Muscle layer of duodenum (tissue), 2 donors: ENCODE measurements around the gene BSG.

Experiments used
- H3K27ac ChIP-seq: one replicate; pipeline ENCODE4 v1.7.0; 2013; ENCODE audit warnings: mild to moderate bottlenecking, low read length
- H3K27me3 ChIP-seq: one replicate; pipeline ENCODE4 v1.7.0; 2013; ENCODE audit warnings: low read depth, mild to moderate bottlenecking, control low read depth, low read length
- H3K36me3 ChIP-seq, 2 donors: one replicate each; pipeline ENCODE4 v1.7.0; 2013; ENCODE audit warnings: low read length in 2 of 2, control low read depth in 1 of 2, mild to moderate bottlenecking in 1 of 2; ENCODE audit not compliant: insufficient read depth in 2 of 2, control insufficient read depth in 1 of 2
- H3K4me1 ChIP-seq, 2 donors: one replicate each; pipeline ENCODE4 v1.7.0; 2013; ENCODE audit warnings: low read length in 2 of 2, mild to moderate bottlenecking in 2 of 2, control low read depth in 1 of 2, moderate library complexity in 1 of 2; ENCODE audit not compliant: insufficient read depth in 2 of 2, control insufficient read depth in 1 of 2
- H3K4me3 ChIP-seq, 2 donors: one replicate each; pipeline ENCODE4 v1.7.0; 2013; ENCODE audit warnings: low read length in 2 of 2, low read depth in 1 of 2, mild to moderate bottlenecking in 1 of 2
- H3K9me3 ChIP-seq, 2 donors: one replicate each; pipeline ENCODE4 v1.7.0; 2013; ENCODE audit warnings: low read length in 2 of 2, control low read depth in 1 of 2, mild to moderate bottlenecking in 1 of 2; ENCODE audit not compliant: control insufficient read depth in 1 of 2
- donor health status: healthy.

Gene BSG

GRCh38 chr19:566403-566802 is 6.0 kb upstream of the BSG start:
- Histone ChIP-seq H3K27ac (peak overlapping the region; percentile 45), H3K4me3 (no peak overlapping the region), H3K9me3 (no peaks in the 10 kb centered on the region), H3K36me3 (no peaks in the 10 kb centered on the region), H3K27me3 (no peaks in the 10 kb centered on the region), H3K4me1 (peaks cover 3 to 4% of the 10 kb centered on the region in 2 donors)

- Histone ChIP-seq H3K36me3 (no peaks in the 10 kb centered on the region), H3K9me3 (no peaks in the 10 kb centered on the region), H3K27ac (peak overlapping the region; percentile 45), H3K27me3 (no peaks in the 10 kb centered on the region), H3K4me3 (no peak overlapping the region), H3K4me1 (peaks cover 3 to 4% of the 10 kb centered on the region in 2 donors)
These were observed 5.6 kb upstream of the BSG start for GRCh38 chr19:566844-567243.

DNA sequence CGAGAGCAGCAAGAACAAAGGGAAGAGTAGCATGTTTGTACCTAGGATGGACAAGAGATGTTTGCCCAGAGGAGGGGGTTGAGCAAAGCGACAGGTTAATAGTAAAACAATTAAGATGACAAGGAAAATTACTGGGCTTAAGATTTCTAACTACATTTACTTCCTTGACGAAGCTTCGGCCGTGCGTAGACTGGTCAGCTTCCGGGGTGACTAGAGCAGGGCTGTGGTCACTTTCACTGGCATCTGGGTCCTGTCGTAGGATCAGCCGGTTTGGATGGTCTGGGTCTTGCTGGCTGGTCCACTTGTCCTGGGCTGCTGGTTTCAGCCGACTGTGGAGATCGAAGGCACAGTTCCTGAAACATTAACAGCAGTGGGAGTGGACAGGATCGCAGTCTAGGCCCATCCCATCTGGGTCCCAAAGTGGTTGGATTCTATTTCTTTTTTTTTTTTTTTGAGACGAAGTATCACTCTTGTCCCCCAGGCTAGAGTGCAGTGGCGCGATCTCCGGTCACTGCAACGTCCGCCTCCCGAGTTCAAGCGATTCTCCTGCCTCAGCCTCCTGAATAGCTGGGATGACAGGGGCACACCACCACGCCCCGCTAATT is 5.0 kb upstream of the BSG start:
- Histone ChIP-seq H3K27ac (peak overlapping the region; percentile 45), H3K4me3 (no peak overlapping the region), H3K27me3 (no peaks in the 10 kb centered on the region), H3K9me3 (no peaks in the 10 kb centered on the region), H3K36me3 (no peaks in the 10 kb centered on the region), H3K4me1 (peaks cover 3 to 4% of the 10 kb centered on the region in 2 donors)

DNA sequence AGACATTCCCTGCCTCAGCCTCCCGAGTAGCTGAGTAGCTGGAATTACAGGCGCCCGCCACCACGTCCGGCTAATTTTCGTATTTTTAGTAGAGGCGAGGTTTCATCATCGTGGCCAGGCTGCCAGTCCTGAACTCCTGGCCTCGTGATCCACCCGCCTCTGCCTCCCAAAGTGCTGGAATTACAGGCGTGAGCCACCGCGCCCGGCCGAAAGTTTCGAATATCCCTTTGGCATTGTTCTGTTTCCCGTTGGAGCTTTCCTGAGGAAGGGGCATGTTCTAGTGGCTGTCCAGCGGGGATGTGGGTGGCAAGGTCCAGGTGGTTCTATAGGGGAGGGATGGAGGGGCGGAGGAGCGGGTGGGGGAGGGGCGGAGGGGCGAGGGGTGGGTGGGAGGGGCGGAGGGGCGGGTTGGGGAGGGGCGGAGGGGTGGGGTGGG is 2.1 kb upstream of the BSG start:
- Histone ChIP-seq H3K4me1 (peaks cover 10 to 25% of the 10 kb centered on the region in 2 donors), H3K36me3 (no peaks in the 10 kb centered on the region), H3K4me3 (no peak overlapping the region), H3K27me3 (no peaks in the 10 kb centered on the region), H3K9me3 (no peaks in the 10 kb centered on the region), H3K27ac (no peak overlapping the region)

DNA sequence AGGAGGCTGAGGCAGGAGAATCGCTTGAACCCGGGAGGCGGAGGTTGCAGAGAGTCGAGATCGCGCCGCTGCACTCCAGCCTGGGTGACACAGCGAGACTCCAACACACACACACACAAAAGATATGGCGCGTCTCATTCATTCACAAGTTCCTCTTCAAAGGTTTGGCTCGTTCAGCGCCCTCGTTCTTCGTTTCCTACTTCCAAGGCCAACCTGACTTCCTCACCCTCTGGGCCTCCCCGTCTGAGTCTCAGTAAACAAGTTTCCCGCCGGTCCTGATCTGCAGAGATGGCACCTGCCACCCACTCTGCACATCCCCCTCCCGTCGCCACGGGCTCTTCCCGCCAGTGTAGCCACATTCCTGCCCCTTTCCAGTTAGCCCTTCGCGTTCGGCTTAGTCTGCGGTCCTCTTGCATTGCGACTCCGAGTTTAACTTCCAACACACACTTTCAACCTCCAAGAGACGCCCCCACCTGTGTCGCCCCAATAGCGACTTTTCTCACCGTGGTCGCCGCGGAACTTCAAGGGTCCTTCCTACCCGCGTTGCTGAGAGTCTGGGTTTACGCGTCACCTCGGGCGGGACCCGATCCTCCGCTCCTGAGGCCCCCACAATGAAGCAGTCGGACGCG is 1.3 kb upstream of the BSG start:
- Histone ChIP-seq H3K27ac (peak overlapping the region; percentile 80), H3K36me3 (no peaks in the 10 kb centered on the region), H3K27me3 (no peaks in the 10 kb centered on the region), H3K9me3 (no peaks in the 10 kb centered on the region), H3K4me1 (peaks cover 10 to 30% of the 10 kb centered on the region in 2 donors), H3K4me3 (peak overlapping the region; percentile 60 to 61)

GRCh38 chr19:571566-571974 is 826 bp upstream of the BSG start:
- Histone ChIP-seq H3K27ac (peak overlapping the region; percentile 80), H3K36me3 (no peaks in the 10 kb centered on the region), H3K27me3 (no peaks in the 10 kb centered on the region), H3K4me1 (peaks cover 10 to 33% of the 10 kb centered on the region in 2 donors), H3K9me3 (no peaks in the 10 kb centered on the region), H3K4me3 (peak overlapping the region; percentile 60 to 61)

DNA sequence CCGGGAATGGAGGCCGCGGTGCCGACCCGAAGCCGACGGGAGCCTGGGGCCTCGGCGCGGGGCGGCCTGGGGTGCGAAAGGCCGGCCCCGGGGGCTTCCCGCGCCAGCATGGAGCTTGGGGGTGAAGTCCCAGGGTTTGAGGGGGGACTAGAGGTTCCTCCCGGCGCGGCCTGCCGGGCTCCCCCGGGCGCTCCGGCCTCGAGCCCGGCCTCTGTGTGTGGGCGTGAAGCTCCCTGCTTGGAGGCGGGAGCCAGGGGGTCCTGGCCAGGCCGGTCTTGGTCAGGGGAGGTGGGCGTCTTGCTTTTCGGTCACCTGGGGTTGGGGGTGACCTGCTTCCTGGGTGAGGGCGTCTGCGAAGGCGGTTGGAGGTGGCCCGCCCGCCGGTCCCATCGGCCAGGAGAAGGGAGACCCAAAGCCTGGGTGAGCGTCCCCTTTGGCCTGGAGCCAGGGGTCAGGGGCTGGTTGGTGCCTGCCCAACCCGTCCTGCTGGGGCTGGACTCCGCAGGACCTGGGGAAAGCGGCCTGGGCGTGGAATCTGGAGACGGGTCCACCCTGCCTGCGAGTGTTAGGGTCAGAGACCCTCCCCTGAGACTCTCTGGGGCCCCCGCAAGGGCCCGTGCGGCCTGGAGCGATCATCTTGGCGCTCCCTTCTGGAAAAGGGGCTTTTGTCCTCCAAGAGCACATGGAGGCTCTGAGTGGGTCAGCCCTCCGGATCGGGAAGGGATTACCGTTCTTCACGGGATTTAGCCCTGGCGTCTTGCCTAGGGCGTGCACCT is 535 bp downstream of the BSG start:
- peak overlapping the region; percentile 51 for H3K27ac ChIP-seq
- peaks cover 10 to 33% of the 10 kb centered on the region in 2 donors for H3K4me1 ChIP-seq
- no peaks in the 10 kb centered on the region for H3K9me3 ChIP-seq
- H3K27me3 ChIP-seq: no peaks in the 10 kb centered on the region
- peak overlapping the region; percentile 87 to 96 for H3K4me3 ChIP-seq
- peaks cover 0 to 3% of the 10 kb centered on the region in 2 donors for H3K36me3 ChIP-seq

DNA sequence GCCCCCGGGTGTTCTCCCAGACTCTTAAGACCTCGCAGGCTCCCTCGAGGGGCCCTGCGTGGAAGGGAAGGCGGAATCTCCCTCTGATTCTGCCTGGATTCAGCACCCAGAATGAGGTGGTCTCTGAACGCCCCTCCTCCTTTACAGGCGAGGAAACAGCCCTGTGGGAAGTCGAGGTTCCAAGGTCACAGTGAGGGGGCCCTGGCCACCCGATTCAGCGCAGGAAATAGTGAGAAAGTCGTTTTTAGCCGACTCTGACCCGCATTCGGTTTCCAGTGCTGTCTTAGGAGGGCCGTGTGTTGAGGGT is 1.1 kb downstream of the BSG start:
- H3K27me3 ChIP-seq: no peaks in the 10 kb centered on the region
- peak overlapping the region; percentile 87 to 96 for H3K4me3 ChIP-seq
- peaks cover 0 to 7% of the 10 kb centered on the region in 2 donors for H3K36me3 ChIP-seq
- H3K9me3 ChIP-seq: no peaks in the 10 kb centered on the region
- H3K4me1 ChIP-seq: peaks cover 10 to 33% of the 10 kb centered on the region in 2 donors
- H3K27ac ChIP-seq: peak overlapping the region; percentile 51

GRCh38 chr19:574658-575526 is 2.5 kb downstream of the BSG start:
- Histone ChIP-seq H3K4me3 (peak overlapping the region; percentile 42 to 44), H3K27me3 (no peaks in the 10 kb centered on the region), H3K9me3 (no peaks in the 10 kb centered on the region), H3K4me1 (peaks cover 10 to 33% of the 10 kb centered on the region in 2 donors), H3K36me3 (peaks cover 0 to 13% of the 10 kb centered on the region in 2 donors), H3K27ac (no peak overlapping the region)

GRCh38 chr19:575527-576506 is 3.4 kb downstream of the BSG start:
- Histone ChIP-seq H3K4me1 (peaks cover 10 to 33% of the 10 kb centered on the region in 2 donors), H3K27ac (no peak overlapping the region), H3K4me3 (peak overlapping the region in 1 of 2 donors; percentile 44), H3K9me3 (no peaks in the 10 kb centered on the region), H3K27me3 (no peaks in the 10 kb centered on the region), H3K36me3 (peaks cover 0 to 20% of the 10 kb centered on the region in 2 donors)
